ENCODE data around the gene METTL18.

Gene METTL18

DNA sequence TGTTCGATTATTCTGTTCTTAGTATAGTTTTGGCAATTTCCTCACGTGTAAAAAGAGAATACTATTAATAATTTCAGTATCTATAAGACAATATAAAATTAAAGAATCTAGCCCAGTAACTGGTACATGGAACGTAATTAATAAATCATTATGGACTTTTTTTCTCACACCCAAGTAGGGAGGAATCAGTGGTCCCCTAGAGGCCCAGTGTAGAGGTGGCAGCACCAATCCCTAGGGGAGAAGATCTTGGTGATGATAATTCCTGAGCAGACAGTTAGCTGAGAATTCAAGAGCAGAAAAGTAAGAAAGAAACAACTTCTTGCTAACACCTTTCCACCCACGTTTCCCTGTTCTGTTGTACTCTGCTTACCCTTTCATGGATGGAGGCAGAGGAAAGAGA, 41.2 kb downstream of the METTL18 start:
- no peak overlapping the region for H3K4me3 ChIP-seq (replicated peaks in 1 of 2; ENCODE audit: low read depth in 2 of 2, low read length in 2 of 2)
- TF ChIP-seq, protein P1, sequence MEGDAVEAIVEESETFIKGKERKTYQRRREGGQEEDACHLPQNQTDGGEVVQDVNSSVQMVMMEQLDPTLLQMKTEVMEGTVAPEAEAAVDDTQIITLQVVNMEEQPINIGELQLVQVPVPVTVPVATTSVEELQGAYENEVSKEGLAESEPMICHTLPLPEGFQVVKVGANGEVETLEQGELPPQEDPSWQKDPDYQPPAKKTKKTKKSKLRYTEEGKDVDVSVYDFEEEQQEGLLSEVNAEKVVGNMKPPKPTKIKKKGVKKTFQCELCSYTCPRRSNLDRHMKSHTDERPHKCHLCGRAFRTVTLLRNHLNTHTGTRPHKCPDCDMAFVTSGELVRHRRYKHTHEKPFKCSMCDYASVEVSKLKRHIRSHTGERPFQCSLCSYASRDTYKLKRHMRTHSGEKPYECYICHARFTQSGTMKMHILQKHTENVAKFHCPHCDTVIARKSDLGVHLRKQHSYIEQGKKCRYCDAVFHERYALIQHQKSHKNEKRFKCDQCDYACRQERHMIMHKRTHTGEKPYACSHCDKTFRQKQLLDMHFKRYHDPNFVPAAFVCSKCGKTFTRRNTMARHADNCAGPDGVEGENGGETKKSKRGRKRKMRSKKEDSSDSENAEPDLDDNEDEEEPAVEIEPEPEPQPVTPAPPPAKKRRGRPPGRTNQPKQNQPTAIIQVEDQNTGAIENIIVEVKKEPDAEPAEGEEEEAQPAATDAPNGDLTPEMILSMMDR (IDR thresholded peaks at IDR 0.05; ENCODE audit: low read depth, low read length), result no peak
- DNase-seq (ENCODE audit: low read depth in 2 of 2), result no peak

DNA sequence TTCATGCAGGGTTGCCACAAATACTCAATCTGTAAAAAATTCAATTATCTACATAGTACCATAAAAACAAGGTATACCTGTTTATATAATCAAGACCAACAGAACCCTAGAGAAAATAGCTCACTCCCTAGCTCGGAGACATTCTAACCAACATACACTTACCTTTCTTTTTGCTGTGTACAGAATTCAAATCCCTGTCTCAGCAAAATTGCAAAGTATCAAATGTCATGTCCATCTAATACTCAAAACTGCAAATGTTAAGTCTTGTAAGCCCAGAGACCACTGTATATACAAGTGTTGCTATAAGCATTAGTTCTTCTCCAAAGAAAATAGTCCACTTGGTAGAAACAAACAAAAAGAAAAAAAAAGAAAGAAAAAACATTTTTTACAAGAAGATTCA, 44.7 kb downstream of the METTL18 start:
- no peak overlapping the region for H3K4me3 ChIP-seq (replicated peaks in 1 of 2; ENCODE audit: low read depth in 2 of 2, low read length in 2 of 2)
- DNase-seq (ENCODE audit: low read depth in 2 of 2), result no peak
- TF ChIP-seq, protein P1 (IDR thresholded peaks at IDR 0.05; ENCODE audit: low read depth, low read length), result no peak

DNA sequence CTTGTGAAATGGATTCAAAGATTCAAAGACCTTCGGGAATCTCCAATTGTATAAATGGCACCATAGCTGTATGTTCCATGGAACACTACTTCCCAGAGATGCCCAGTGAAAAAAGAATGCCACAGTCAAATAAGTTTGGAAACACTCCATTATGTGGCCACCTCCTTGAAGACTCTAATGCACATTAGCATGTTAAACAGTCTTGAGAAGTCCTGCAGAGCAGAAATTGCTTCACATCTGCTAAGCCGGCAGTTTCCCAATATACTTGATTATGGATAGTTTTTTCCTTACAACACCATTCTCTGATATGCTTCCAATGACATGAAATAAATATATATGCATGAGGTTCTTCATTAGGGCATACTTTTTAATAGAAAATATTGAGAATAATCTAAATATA, 48.2 kb downstream of the METTL18 start:
- TF ChIP-seq, protein P1 (IDR thresholded peaks at IDR 0.05; ENCODE audit: low read depth, low read length), result no peak
- H3K4me3 ChIP-seq (replicated peaks in 1 of 2; ENCODE audit: low read depth in 2 of 2, low read length in 2 of 2), result no peak overlapping the region
- DNase-seq (ENCODE audit: low read depth in 2 of 2), result no peak

DNA sequence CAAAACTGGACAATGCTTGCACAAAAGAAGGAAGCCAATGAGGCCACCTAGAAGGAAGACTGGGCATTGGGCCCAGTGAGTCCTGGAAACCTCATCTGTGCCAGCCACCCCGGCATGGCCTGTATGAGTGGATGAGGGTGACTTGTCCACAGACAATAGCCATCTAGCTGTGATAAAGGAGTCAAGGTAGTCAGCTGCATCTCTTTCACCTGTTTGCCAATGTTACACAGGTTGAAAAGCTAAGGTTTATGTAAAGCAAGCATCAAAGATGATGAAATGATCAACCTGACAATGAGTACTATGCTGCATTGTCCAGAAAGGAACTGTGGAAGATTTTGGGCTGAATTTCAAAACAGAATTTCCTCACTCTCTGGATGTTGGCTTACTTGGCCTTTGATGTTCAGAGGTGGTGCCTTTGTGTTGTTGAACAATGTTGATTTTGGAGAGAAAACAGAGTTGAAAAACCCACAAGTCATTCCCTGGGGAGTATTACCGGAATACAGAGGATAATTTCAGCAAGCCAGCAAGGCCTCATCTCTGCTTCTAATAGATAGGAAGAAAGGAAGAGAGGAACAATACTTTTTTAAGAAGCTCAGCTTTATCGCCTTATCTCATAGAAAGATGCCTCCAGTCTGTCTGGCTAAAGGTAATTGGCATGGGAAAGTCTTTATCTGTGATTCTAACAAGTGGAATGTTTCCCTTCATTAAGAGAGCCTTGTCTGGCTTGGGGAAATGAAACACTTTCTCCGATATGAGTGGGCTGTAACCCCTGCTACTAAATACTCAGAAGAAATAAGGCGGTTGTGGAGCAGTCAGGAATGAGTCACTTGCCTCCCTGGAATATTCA, 49.5 kb downstream of the METTL18 start:
- TF ChIP-seq, protein P1 (IDR thresholded peaks at IDR 0.05; ENCODE audit: low read depth, low read length), result no peak
- DNase-seq (ENCODE audit: low read depth in 2 of 2), result peak; percentile 84 to 89
- H3K4me3 ChIP-seq (replicated peaks in 1 of 2; ENCODE audit: low read depth in 2 of 2, low read length in 2 of 2), result no peak overlapping the region

Measured in cardiac fibroblast (primary cell).